OCI-LY3 (cell line): ENCODE results near the gene CAVIN1.

Experiments used
- EZH2phosphoT487 ChIP-seq: fragments of 200-600 bp; shearing (Covaris generic); IDR thresholded peaks from 2 replicates; pipeline ENCODE4 v1.6.1; 2018; ENCODE audit warnings: antibody characterized with exemption, mixed run types, low read depth
- TF ChIP-seq, protein P1 (sequence below): fragments of 200-600, 300-600 bp; sonication (generic); IDR thresholded peaks from 2 replicates; pipeline ENCODE4 v1.5.1; 2014; ENCODE audit warnings: antibody characterized with exemption, low read length, low read depth

GRCh38 chr17:42411905-42412679, 11.0 kb downstream of the CAVIN1 start:
- TF ChIP-seq, protein P1, sequence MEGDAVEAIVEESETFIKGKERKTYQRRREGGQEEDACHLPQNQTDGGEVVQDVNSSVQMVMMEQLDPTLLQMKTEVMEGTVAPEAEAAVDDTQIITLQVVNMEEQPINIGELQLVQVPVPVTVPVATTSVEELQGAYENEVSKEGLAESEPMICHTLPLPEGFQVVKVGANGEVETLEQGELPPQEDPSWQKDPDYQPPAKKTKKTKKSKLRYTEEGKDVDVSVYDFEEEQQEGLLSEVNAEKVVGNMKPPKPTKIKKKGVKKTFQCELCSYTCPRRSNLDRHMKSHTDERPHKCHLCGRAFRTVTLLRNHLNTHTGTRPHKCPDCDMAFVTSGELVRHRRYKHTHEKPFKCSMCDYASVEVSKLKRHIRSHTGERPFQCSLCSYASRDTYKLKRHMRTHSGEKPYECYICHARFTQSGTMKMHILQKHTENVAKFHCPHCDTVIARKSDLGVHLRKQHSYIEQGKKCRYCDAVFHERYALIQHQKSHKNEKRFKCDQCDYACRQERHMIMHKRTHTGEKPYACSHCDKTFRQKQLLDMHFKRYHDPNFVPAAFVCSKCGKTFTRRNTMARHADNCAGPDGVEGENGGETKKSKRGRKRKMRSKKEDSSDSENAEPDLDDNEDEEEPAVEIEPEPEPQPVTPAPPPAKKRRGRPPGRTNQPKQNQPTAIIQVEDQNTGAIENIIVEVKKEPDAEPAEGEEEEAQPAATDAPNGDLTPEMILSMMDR = no peak
- no peak for TF ChIP-seq EZH2phosphoT487
